ENCODE results near the gene ZNF674.
A peak's percentile ranks its signal among the peaks of the same experiment; 100 is the strongest.
"Not testable (repeated sequence)": the region's sequence is repeated elsewhere in the genome, so short reads cannot be mapped to it uniquely, and the experiment has no call there.

Gene ZNF674

GRCh38 chrX:46567388-46567787 is 22.2 kb upstream of the ZNF674 start:
- no peak for DNase-seq

DNA sequence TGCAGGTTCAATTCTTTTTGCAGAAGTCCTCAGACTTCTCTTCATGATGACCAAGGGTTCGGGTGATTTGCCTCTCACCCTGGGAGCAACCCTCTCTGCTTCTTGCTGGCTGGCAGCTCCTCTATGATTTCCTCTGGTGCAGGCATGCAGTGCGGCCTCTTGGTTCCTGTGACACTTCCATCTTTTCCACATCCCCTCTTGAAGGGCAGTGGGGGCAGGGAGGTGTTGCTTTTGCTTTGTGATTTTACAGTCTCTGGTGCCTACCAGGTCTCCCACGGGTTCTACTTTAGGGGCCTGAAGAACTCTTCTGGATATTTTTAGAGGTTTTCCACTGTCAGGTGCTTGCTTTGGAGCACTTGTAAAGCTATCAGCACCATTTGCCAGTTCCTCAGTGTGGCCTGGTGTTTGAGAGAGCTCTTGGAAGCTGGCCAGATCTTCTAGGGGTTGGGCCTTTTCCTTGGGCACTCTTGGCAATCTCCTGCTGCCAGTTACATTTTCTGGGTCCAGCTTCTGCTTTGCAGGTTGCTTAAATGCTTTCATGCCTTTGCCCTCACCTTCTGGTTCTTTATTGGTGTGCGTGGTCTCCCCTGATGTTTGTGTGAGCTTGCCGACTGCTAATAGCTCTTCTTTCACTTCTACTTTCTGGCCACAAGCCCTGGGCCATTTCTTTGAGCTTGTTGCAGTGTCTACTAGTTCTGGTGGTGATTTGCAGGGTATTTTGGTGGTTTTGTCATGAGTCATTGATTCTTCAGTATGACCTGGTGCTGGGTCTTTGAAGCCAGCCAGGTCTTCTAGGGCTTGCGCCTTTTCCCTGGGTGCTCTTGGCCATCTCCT is 16.8 kb upstream of the ZNF674 start:
- DNase-seq = peak; percentile 9

- no peak for DNase-seq
These were observed 13.8 kb upstream of the ZNF674 start for GRCh38 chrX:46559062-46559461.

DNA sequence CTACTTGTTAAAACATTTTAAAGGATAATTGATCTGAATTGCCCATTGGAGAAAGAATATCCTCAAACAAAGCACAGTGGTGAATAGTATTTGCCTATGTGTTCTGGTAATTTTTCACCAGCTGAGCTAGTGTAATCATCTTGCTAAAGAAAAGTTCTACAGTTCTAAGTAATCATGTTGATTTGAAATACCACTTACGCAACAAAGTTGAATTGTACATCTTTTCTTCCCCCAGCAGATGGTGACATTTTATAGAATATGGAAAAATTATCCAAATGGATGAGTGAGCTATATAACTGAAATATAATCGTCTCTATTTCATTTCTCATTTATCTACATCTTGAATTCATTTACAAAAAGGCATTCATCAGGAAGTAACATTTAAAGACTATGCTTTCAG is 9.7 kb upstream of the ZNF674 start:
- no peak for DNase-seq

DNA sequence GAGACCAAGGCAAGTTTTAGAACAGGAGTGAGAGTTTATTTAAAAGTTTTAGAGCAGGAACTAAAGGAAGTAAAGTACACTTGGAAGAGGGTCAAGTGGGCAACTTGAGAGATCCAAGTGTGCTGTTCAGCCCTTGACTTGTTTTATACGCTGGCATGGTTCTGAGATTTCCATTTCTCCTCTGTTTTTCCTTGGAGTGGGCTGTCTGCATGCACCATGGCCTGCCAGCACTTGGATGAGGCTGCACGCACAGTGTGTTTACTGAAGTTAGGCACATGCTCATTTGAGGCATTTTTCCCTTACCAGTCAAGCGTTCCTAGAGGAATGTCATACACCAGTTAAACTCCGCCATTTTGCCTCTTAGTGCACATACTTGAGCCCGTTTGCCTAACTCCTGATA is 8.7 kb upstream of the ZNF674 start:
- no peak for DNase-seq

GRCh38 chrX:46551494-46552128 is 6.4 kb upstream of the ZNF674 start:
- no peak for DNase-seq

DNA sequence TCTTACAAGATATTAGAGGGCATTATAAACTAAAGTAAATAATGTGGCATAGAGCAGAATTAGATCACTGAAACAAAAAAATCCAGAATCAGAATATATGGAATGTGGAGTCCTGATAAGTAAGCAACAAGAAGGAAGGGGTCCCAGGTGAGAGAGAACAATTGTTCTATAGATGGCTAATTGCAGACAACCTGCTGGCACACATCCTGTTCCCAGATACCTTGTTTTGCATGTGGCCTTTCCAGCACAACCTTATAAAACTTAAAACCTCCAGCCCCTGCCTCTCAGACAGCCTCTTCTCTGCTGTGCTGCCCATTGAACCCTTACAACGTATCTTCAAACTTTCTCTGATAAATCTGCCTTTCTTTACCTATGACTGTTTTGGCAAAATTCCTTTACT is 4.7 kb upstream of the ZNF674 start:
- DNase-seq = no peak

GRCh38 chrX:46547857-46548256 is 2.6 kb upstream of the ZNF674 start:
- no peak for DNase-seq

GRCh38 chrX:46544527-46544926 is 694 bp downstream of the ZNF674 start:
- DNase-seq = not testable (repeated sequence)

GRCh38 chrX:46543441-46543840 is 1.8 kb downstream of the ZNF674 start:
- DNase-seq = no peak

DNA sequence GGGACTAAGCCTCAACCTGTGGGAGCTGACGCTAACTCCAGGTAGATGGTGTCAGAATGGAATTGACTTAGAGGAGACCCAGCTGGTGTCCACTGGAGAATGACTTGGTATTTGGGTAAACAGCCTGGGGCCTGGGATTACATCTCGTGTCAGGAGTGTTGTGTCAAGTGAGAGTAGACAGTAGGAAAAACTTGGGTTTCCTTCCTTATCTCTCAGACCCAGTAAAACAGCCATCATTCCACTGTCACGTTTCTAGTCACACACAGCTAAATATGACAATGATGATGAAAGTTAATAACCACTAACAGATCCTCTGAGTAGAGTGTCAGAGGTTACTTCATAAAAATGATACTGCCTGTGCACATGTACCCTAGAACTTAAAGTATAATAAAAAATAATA is 13.8 kb downstream of the ZNF674 start:
- DNase-seq = no peak

- not testable (repeated sequence) for DNase-seq
These were observed 14.8 kb downstream of the ZNF674 start for GRCh38 chrX:46530404-46530908.

- not testable (repeated sequence) for DNase-seq
These were observed 15.3 kb downstream of the ZNF674 start for GRCh38 chrX:46529740-46530403.

- not testable (repeated sequence) for DNase-seq
These were observed 16.6 kb downstream of the ZNF674 start for GRCh38 chrX:46528640-46529039.

DNA sequence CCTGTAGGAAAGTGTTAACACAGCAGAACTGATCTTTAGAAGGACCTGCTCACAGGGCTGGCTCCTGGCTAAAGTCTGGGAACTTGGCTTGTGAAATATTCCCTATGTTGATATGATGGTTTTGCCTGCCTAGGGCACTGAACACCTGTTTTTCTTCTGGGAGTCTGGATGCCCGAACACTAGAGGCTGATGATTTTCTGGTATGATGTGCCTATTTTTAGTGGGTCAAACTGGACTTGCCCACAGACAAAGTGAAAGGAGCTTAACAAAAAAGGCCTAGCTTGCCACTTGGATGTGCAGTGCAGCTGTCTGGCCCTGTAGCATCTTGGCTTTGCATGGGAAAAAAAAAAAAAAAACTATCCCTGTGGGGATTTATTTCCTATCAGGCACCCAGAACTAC is 39.1 kb downstream of the ZNF674 start:
- DNase-seq = no peak

GRCh38 chrX:46502848-46503247 is 42.4 kb downstream of the ZNF674 start:
- no peak for DNase-seq

DNA sequence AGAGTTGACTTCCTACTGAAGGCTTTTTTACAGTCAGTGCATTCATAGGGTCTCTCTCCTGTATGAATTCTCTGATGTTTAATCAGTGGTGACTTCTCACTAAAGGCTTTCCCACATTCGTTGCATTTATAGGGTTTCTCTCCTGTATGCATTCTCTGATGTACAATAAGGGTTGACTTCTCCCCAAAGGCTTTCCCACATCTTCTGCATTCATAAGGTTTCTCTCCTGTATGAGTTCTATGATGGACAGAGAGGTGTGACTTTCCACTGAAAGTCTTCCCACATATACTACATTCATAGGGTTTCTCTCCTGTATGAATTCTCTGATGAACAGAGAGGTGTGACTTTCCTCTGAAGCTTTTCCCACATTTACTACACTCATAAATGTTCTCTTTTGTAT is 45.2 kb downstream of the ZNF674 start:
- no peak for DNase-seq

DNA sequence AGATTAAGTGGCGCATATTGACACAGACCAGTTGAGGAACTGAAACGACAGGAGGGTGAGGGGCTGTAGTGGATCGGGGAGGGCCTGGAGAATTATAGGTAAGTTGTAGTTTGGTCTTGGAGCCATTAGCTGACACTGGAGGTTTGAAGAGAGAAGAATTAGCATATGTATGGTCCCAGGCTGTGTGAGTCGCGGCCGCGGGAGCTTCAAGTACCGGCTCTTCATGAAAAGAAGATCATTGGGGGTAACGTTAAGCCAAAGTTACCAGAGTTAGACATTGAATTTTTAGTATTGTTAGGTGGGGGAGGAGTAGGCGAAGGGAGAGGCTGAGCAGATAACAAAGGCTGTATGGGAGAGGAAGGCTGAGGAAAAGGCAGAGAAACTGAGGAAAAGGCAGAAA is 56.5 kb downstream of the ZNF674 start:
- DNase-seq = no peak

DNA sequence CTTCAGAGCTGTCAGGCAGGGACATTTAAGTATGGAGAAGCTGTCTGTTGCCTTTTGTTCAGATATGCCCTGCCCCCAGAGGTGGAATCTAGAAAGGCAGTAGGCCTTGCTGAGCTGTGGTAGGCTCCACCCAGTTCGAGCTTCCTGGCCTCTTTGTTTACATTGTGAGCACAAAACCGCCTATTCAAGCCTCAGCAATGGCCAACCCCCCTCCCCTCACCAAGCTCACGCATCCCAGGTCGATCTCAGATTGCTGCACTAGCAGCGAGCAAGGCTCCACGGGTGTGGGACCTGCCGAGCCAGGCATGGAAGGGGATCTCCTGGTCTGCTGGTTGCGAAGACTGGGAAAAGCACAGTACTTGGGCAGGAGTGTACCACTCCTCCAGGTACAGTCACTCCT is 59.3 kb downstream of the ZNF674 start:
- no peak for DNase-seq

- not testable (repeated sequence) for DNase-seq
These were observed 66.6 kb downstream of the ZNF674 start for GRCh38 chrX:46478634-46479033.

DNA sequence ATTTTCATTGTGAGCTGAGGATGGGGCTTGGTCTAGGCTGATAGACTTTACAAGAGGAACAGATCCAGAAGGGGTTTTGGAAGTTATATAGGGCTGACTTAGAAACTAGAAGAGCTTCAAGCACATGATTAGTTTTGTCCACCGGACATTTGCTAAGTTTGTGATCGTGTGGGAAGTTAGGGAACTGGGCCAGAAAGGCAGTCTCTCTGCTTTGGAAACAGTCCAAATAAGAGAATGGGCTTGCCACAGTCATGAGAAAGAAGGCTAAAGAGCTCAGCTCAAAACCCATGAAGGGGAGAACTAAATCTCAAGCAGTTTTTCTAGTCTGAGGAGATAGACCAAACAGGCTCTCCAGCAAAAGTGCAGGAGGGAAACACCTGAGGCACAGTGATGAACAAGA is 67.8 kb downstream of the ZNF674 start:
- no peak for DNase-seq

- no peak for DNase-seq
These were observed 80.0 kb downstream of the ZNF674 start for GRCh38 chrX:46465203-46465602.

DNA sequence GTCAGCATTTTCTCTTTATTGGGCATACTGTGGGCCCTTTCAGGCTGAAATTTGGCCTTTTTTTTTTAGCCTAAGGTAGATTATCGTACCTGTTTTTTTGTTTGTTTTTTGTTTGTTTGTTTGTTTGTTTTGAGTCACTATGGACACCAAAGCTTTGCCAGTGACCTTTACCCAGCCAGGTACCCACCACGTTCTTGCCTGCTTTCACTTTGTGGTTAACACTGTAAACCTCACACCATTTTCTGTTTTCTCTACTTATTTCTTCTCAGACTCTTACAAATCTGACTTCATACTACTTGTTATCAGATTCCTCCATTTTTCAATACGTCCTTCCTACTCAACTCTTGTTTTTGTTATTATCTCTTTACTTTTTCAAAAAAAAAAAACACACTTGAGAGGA is 81.5 kb downstream of the ZNF674 start:
- no peak for DNase-seq

- no peak for DNase-seq
These were observed 83.5 kb downstream of the ZNF674 start for GRCh38 chrX:46461660-46462191.
